KOPT-K1 (cell line): Measurements from ENCODE around the gene LDB2.

ENCODE experiments used
- H3K27ac ChIP-seq: fragments of 200-600 bp; sonication (generic); 2 replicates; pipeline ENCODE4 v1.5.1; 2016; ENCODE audit warnings: antibody characterized with exemption, mild to moderate bottlenecking, low read depth, low read length; ENCODE audit not compliant: poor library complexity, severe bottlenecking
- H3K36me3 ChIP-seq: fragments of 200-600 bp; sonication (generic); 2 replicates; pipeline ENCODE4 v1.5.1; 2017; ENCODE audit warnings: antibody characterized with exemption, mild to moderate bottlenecking, low read length, moderate library complexity; ENCODE audit not compliant: insufficient read depth
- H3K9me3 ChIP-seq: fragments of 200-600 bp; sonication (generic); 2 replicates; pipeline ENCODE4 v1.5.1; 2017; ENCODE audit warnings: antibody characterized with exemption, low read length, mild to moderate bottlenecking; ENCODE audit not compliant: insufficient read depth, poor library complexity, severe bottlenecking

Gene LDB2

DNA sequence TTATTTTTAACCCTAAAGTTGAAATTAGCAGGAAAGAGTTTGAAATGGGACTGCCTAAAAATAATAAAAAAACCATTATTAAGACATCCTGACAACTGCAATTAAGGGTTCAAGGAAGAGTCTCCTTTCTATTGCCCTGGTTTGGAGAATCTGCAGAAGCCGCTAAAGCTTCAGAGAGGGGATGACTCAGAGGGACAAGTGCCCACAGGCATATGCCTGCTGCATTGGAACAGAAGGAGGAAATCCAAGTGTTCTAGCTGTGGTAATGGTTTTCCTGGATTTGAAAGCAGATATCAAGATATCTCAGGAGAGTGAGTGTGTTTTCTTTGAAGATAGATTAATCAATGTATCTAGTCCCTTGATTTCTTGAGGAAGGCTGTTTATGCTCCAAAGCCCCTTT is 437.1 kb downstream of the LDB2 start:
- Histone ChIP-seq H3K9me3 (no peaks in the 10 kb centered on the region), H3K27ac (no peak overlapping the region), H3K36me3 (no peaks in the 10 kb centered on the region)

GRCh38 chr4:16457944-16458343 is 440.5 kb downstream of the LDB2 start:
- H3K36me3 ChIP-seq, result no peaks in the 10 kb centered on the region
- H3K27ac ChIP-seq, result no peak overlapping the region
- no peaks in the 10 kb centered on the region for H3K9me3 ChIP-seq
